ENCODE measurements around the gene MATN1.

The MATN1 gene

DNA sequence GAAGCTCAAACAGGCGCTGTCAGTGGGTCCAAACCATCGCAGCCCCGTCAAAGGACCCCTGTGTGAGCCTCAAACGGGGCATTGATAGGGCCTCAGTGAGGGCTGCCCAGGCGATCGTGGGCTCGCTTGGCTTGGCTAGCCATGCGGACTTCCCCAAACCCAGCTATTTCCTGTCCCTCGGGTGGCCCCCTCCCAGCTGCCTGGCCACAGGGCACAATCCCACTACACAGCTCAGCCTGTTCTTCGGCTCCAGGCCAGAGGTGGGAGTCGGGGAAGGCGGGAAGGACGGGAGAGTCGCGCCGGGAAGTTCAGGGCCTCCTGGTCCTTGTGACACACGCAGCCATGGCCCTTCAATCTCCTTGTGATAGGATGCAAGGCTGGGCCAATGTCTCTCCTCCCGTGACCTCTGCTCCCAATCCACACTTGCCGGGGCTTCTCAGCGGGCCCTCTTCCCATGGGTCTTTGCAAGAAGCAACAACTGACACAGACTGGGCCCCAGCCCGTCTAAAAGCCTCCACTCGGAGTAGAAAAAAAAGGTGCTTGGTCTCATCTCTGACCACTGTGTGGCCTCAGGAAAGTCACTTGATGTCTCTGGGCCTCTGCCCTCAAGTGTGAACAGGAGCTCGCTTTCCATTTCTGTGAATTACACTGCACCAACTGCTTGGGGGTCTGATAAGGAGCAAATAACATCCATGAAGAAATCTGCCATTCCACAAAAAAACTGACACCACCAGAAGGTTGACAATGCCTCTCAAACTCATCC, 7.1 kb upstream of the MATN1 start:
- DNase-seq, result no peak

DNA sequence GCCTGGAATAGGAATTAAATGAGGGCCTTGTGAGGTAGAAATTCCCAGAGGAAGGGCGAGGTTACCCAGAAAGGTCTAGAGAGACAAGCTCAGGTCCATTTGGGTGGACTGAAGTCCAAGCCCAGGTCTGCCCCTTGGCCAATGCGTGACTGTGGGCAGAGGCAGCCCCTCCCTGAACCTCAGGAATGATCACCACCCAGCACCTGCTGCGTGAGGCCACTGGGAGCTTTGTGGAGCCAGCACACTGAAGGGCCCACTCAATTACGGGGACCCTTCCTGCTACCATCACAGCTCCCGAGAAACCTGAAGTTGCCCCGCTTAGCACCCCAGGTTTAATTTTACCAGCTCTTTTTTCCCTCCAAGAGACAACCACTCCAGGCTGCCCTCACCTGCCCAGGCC, 6.5 kb upstream of the MATN1 start:
- no peak for DNase-seq

DNA sequence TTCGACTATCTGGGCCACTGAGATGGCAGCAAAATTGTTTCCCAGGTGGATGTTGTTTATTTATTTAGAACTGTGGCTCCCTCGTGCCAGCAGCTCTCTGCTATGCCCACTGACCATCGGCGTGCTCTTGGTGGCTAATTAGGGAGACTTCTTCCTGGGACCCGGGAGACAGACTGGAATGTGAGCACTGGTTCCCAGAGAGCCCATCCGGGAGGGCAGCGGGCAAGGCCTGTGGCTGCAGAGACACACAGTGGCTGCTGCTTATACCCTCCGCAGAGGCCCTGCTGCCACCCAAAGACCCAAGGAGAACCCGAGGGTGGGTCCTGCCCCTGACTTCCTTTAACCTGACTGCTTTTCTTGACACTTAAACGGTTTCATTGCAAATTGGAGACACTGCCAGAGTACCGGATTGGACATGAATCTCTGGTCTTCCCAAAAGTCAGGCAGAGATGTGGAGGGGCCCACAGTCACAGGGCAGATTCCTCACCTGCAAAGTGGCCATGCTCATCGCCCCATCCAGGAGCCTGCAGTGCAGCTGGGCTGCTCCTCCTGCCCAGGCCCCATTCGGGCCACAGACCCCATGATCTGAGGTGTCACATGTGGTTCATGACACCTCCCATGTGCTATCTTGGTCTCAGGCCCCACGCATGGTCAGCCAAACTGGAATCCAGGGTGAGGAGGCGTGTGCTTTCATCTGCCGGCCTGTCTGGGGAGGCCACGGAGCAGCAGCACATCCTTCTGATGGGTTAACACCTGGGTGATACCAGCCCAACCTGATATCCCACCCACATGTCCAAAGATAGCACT, 5.7 kb upstream of the MATN1 start:
- no peak for DNase-seq

DNA sequence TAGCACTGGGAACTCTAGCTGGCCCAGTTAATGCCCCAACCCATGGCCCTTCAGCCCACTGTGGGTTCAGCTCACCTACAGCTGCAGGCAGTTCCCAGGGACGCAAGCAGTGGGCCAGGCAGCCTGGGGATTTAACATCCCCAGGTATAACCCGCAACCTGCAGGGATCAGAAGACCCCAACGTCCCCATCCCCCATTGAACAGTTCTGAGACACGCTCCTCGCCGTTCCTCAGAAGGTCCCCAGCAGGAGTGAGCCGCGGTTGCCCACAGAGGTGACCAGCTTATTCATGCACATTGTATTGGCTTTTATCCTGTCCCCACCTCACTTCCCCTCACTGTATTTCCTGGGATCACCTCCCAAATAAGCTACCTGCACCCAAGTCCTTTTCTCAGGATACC, 5.0 kb upstream of the MATN1 start:
- DNase-seq, result no peak

GRCh38 chr1:30727824-30728223, 4.4 kb upstream of the MATN1 start:
- no peak for DNase-seq

DNA sequence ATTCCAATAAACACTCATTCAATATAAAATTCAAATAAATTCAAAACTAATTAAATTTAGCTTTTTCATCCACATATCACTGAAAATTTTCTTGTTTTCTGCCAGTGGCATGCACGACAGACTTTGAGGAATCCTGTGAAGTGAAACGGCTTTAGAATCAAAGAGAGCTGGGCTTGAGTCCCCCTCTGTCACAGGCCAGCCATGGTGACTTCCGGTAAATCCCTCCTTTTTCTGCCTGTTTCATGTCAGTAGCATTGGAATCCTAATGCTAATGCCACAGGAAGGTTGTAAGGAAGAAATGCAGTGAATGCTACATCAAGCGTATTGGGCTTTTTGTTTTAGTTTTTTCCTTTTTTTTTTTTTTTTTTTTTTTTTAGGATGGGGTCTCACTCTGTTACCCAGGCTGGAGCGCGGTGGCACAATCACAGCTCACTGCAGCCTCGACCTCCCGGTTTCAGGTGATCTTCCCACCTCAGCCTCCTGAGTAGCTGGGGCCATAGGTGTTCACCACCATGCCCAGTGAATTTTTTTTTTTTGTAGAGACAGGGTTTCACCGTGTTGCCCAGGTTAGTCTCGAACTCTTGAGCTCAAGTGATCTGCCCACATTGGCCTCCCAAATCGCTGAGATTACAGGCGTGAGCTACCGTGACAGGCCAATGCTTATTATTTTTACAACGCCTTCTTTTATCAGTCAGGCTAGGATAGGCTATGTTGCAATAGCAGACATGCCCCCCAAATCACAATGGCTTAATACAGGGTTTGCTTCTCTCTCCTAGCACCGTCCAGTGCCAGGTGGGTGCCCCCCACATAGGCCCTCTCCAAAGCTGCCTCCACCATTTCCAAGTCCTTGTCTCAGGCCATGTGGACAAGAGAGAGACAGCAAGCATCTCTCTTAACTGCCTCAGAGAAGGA, 3.6 kb upstream of the MATN1 start:
- no peak for DNase-seq

DNA sequence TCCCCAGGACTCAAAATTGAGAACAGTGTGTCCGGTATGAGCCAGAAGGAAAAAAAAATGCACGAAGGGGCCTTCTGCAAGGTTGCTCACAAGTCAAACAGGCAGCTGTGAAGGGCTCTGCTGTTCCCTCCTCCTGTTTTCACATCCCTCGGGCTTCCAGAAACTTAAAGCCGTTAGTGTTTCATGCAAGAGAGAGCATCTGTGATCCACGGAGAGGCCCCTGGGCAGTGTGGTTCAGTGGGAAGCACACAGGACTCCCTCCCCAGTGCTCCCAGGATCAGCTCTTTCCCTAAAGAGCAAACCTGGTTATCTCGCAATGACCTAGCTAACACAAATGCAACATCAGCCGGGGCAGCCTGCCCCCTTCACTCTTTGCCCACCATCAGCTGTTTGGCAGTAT, 2.9 kb upstream of the MATN1 start:
- DNase-seq, result no peak

GRCh38 chr1:30725450-30726095, 2.2 kb upstream of the MATN1 start:
- DNase-seq, result no peak

GRCh38 chr1:30724655-30725421, 1.5 kb upstream of the MATN1 start:
- no peak for DNase-seq

DNA sequence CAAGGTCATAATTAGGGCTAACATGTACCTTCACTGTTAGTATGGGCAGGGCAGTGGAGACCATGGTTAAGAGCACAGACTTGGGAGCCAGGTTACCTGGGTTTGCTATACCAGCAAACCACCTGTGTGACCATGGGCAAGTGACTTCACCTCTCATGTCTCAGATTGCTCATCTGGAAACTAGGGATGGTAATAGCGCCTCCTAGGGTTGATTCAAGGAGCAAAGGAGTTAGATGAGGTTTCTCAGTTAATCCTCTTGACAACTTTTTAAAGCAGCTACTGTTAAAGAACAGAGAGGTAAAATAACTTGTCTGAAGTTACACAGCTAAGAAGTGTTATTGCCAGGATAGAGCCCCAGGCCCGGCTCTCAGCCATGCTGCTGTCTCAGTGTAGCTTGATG, 790 bp upstream of the MATN1 start:
- DNase-seq, result no peak

GRCh38 chr1:30721812-30722537, 1.4 kb downstream of the MATN1 start:
- DNase-seq, result no peak

- no peak for DNase-seq
These were observed 2.0 kb downstream of the MATN1 start for GRCh38 chr1:30721341-30721793.

GRCh38 chr1:30720271-30721223, 2.8 kb downstream of the MATN1 start:
- DNase-seq, result no peak

GRCh38 chr1:30719406-30720270, 3.7 kb downstream of the MATN1 start:
- DNase-seq, result no peak

- peak; percentile 84 for DNase-seq
These were observed 4.6 kb downstream of the MATN1 start for GRCh38 chr1:30718636-30719405.

DNA sequence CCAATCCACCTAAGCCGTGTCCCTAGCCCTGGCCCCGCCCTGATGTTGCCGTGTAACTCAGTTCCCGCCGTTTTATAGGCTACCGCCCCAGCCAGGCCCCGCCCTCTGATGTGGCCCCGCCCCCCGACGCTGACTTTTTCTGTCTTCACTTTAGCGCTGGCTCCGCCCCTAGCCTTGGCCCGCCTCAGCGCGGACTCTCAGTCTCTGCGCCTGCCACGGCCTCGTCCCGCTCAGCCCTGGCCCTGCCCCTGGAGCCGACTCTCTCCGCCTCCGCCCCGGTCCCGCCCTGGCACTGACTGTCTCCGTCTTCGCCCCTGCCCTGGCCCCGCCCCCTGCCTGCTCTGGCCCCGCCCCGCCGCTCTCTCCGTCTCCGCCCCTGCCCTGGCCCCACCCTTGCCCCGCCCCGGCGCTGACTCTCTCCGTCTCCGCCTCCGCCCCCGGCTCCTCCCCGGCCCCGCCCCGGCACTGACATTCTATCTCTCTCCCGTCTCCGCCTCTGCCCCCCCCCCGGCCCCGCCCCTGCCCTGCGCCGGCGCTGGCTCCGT, 5.2 kb downstream of the MATN1 start:
- DNase-seq, result peak; percentile 100

DNA sequence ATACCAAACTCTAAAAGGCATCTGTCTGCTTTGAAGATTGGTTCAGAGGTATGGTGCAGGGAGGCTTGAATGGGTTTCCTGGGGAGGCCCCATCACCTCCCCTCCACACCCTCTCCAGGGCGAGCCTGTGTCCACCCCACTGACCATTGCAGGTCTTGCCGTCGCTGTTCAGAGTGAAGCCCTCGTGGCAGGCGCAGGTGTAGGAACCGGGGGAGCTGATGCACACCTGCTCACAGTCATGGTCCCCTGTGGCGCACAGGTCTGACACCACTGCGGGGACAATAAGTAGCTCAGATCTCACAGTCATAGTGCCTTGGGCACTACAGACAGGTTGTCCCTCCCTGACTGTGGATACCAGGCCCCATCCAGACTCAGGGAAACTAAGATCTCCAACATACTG, 6.7 kb downstream of the MATN1 start:
- no peak for DNase-seq

DNA sequence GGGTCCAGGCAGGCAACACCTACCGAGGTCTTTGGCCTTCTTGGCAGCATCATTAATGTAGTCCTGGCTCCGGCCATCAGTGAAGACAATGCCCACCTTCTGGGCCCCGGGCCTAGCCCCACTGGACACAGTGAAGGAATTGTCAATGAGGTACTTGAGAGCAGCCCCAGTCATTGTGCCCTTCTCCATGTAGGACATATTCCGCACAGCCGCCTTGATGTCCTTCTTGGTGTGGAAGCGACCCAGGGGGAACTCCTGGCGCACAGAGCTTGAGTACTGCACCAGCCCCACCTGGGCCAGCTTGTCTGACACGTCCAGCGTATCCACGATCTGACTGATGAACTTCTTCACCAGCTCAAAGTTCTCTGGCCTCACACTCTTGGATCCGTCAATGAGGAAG, 7.5 kb downstream of the MATN1 start:
- DNase-seq, result no peak

Data from CD4-positive, alpha-beta T cell treated with Interleukin-17A for 4 hours (primary cell).